Prostate gland (tissue), 1 donor: ENCODE data around the gene CCDC68.

Experiments used
- POLR2A ChIP-seq: fragments of 450-650 bp; IDR thresholded peaks from one replicate; pipeline ENCODE4 v1.6.1; 2016; ENCODE audit warnings: antibody characterized with exemption, mild to moderate bottlenecking
- POLR2AphosphoS5 ChIP-seq: sonication (generic); formaldehyde crosslinking; IDR thresholded peaks from one replicate; pipeline ENCODE4 v1.6.1; 2017; ENCODE audit warnings: antibody characterized with exemption

- TF ChIP-seq POLR2AphosphoS5 (no peak), POLR2A (no peak)
Measured at GRCh38 chr18:54852780-54853675, 106.2 kb downstream of the CCDC68 start.
